Caco-2 (cell line): ENCODE measurements around the gene CAMKMT. TPM values are rescaled to one million over a fixed set of nuclear protein-coding genes. Genes with fewer than 3 reads are reported as not detected.

Source experiments
- BruUV-seq: library from RNA; stranded (reverse); fragments of 400-500 nt; replicated peaks from 2 replicates; lab custom pipeline; 2021; lab: Mats Ljungman, UMichigan
- CTCF ChIA-PET: fragments of 300-600 bp; sonication (Branson Sonifier 250); formaldehyde crosslinking; loops from one replicate; lab custom pipeline; 2022; ENCODE audit warnings: antibody characterized with exemption; lab: Charles Lee
- POLR2A ChIA-PET: fragments of 300-600 bp; sonication (Branson Sonifier 250); formaldehyde crosslinking; loops from one replicate; lab custom pipeline; 2022; ENCODE audit warnings: antibody characterized with exemption; lab: Charles Lee
- DNase-seq, 2 experiments: peaks; one replicate each; pipeline versions ENCODE4 v3.0.0 to v3.0.0-alpha.2; 2020 to 2022
- H3K27me3 ChIP-seq: replicated peaks from 2 replicates; pipeline ENCODE4 v1.6.0; 2011; ENCODE audit warnings: low read length; ENCODE audit not compliant: control insufficient read depth, insufficient read depth
- H3K36me3 ChIP-seq: 2 replicates; pipeline ENCODE4 v1.5.1; 2011; ENCODE audit warnings: low read length; ENCODE audit not compliant: control insufficient read depth, insufficient read depth
- H3K4me1 ChIP-seq: fragments of 250-450 bp; sonication (Bioruptor Pico); 2 replicates; pipeline ENCODE4 v1.5.1; 2020; ENCODE audit warnings: mild to moderate bottlenecking
- H3K4me3 ChIP-seq: 2 replicates; pipeline ENCODE4 v1.5.1; 2011; ENCODE audit warnings: low read depth, mild to moderate bottlenecking, control low read depth, low read length
- H3K9me3 ChIP-seq: fragments of 250-450 bp; sonication (Bioruptor Pico); 2 replicates; pipeline ENCODE4 v1.5.1; 2020; ENCODE audit warnings: mild to moderate bottlenecking, moderate library complexity
- H3K27ac Mint-ChIP-seq: one replicate; pipeline ENCODE4 v1.8.0; 2022; ENCODE audit warnings: mixed read lengths; ENCODE audit not compliant: unreplicated experiment
- H3K27me3 Mint-ChIP-seq: one replicate; pipeline ENCODE4 v1.8.0; 2022; ENCODE audit warnings: mixed read lengths; ENCODE audit not compliant: insufficient read depth, unreplicated experiment
- H3K36me3 Mint-ChIP-seq: one replicate; pipeline ENCODE4 v1.8.0; 2022; ENCODE audit warnings: mild to moderate bottlenecking, mixed read lengths; ENCODE audit not compliant: insufficient read depth, unreplicated experiment
- H3K4me1 Mint-ChIP-seq: one replicate; pipeline ENCODE4 v1.8.0; 2022; ENCODE audit warnings: low read depth, mixed read lengths; ENCODE audit not compliant: unreplicated experiment
- H3K4me3 Mint-ChIP-seq: one replicate; pipeline ENCODE4 v1.8.0; 2022; ENCODE audit warnings: mild to moderate bottlenecking, moderate library complexity, mixed read lengths; ENCODE audit not compliant: unreplicated experiment
- H3K9me3 Mint-ChIP-seq: one replicate; pipeline ENCODE4 v1.8.0; 2022; ENCODE audit warnings: mixed read lengths; ENCODE audit not compliant: unreplicated experiment
- CTCF ChIP-seq, 2 experiments: fragments of 200-600 bp in 1 of 2; IDR thresholded peaks; 1 replicate in 1 of 2; 2 replicates in 1 of 2; pipeline versions ENCODE4 v1.5.1 to v1.8.0; 2011 to 2022; ENCODE audit warnings: antibody characterized with exemption in 1 of 2, control low read depth in 1 of 2, inconsistent platforms in 1 of 2, low read depth in 1 of 2, low read length in 1 of 2, mild to moderate bottlenecking in 1 of 2, moderate library complexity in 1 of 2; ENCODE audit not compliant: insufficient read depth in 1 of 2, severe bottlenecking in 1 of 2, unreplicated experiment in 1 of 2
- intact Hi-C: fragments of 100-400 bp; cut with micrococcal nuclease; formaldehyde crosslinking; loops from one replicate; pipeline ENCODE4 v1.10.0; 2022; ENCODE audit not compliant: unreplicated experiment
- total RNA-seq: library from RNA; stranded (reverse); gene quantifications from 2 replicates; pipeline ENCODE4 v1.2.3, GENCODE V29; 2022

Gene CAMKMT
- total RNA-seq, 1 experiment from 2014 or later: 25.2 TPM

- intact Hi-C loops: no loop called here
- no peaks in the 10 kb centered on the region for H3K27me3 Mint-ChIP-seq
- no peaks in the 10 kb centered on the region for H3K36me3 Mint-ChIP-seq
- no peaks in the 10 kb centered on the region for H3K9me3 ChIP-seq
- no peak overlapping the region for H3K27ac Mint-ChIP-seq
- ChIA-PET POLR2A (no interaction called here), CTCF (no interaction called here)
- no peaks in the 10 kb centered on the region for H3K4me1 ChIP-seq
- no peak for DNase-seq
- H3K36me3 ChIP-seq: no peaks in the 10 kb centered on the region
- H3K27me3 ChIP-seq: no peaks in the 10 kb centered on the region
- peaks cover 13% of the 10 kb centered on the region for H3K4me1 Mint-ChIP-seq
- H3K4me3 Mint-ChIP-seq: no peak overlapping the region
- no peak overlapping the region for H3K4me3 ChIP-seq
- no TSS peak for BruUV-seq
- no peaks in the 10 kb centered on the region for H3K9me3 Mint-ChIP-seq
- TF ChIP-seq CTCF (IDR thresholded peaks at IDR 0.05; ENCODE audit: insufficient read depth in 1 of 2, low read depth in 1 of 2, low read length in 1 of 2, severe bottlenecking in 1 of 2, unreplicated experiment in 1 of 2): no peak
These were observed 326.1 kb downstream of the CAMKMT start for GRCh38 chr2:44687686-44688455.

GRCh38 chr2:44688456-44689124 lies 326.8 kb downstream of the CAMKMT start:
- TF ChIP-seq CTCF (IDR thresholded peaks at IDR 0.05; ENCODE audit: insufficient read depth in 1 of 2, low read depth in 1 of 2, low read length in 1 of 2, severe bottlenecking in 1 of 2, unreplicated experiment in 1 of 2): no peak
- ChIA-PET POLR2A (no interaction called here), CTCF (no interaction called here)
- Mint-ChIP-seq H3K4me1 (peaks cover 13% of the 10 kb centered on the region), H3K27ac (no peak overlapping the region), H3K9me3 (no peaks in the 10 kb centered on the region), H3K27me3 (no peaks in the 10 kb centered on the region), H3K4me3 (no peak overlapping the region), H3K36me3 (no peaks in the 10 kb centered on the region)
- no peak for DNase-seq
- Histone ChIP-seq H3K9me3 (no peaks in the 10 kb centered on the region), H3K36me3 (no peaks in the 10 kb centered on the region), H3K4me3 (no peak overlapping the region), H3K4me1 (no peaks in the 10 kb centered on the region), H3K27me3 (no peaks in the 10 kb centered on the region)
- intact Hi-C loops: no loop called here
- no TSS peak for BruUV-seq

DNA sequence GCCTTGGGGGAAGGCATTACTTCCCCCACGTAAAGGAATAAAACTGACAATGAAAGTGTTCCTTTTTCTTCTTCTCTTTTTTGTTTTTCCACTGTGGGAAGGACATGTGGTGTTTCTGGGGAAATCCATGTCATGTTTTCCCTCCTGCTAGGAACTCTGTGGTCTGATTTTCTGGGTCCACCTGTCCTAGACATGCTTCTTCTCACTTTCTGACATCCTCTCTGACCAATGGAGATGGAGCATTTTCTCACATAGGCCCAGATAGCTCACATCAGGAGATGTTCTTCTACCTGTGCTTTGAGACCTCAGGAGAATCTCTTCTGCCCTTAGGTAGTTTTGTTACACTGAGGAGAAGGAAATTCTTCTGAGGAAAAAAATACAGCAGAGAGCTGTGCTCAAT lies 327.8 kb downstream of the CAMKMT start:
- H3K27me3 ChIP-seq: no peaks in the 10 kb centered on the region
- H3K4me3 ChIP-seq: no peak overlapping the region
- no peak for DNase-seq
- H3K27ac Mint-ChIP-seq: no peak overlapping the region
- H3K4me3 Mint-ChIP-seq: no peak overlapping the region
- peaks cover 5% of the 10 kb centered on the region for H3K4me1 Mint-ChIP-seq
- H3K36me3 ChIP-seq: no peaks in the 10 kb centered on the region
- no TSS peak for BruUV-seq
- no peaks in the 10 kb centered on the region for H3K36me3 Mint-ChIP-seq
- TF ChIP-seq CTCF (IDR thresholded peaks at IDR 0.05; ENCODE audit: insufficient read depth in 1 of 2, low read depth in 1 of 2, low read length in 1 of 2, severe bottlenecking in 1 of 2, unreplicated experiment in 1 of 2): no peak
- no peaks in the 10 kb centered on the region for H3K4me1 ChIP-seq
- no peaks in the 10 kb centered on the region for H3K27me3 Mint-ChIP-seq
- POLR2A ChIA-PET: no interaction called here
- H3K9me3 Mint-ChIP-seq: no peaks in the 10 kb centered on the region
- intact Hi-C loops: no loop called here
- no peaks in the 10 kb centered on the region for H3K9me3 ChIP-seq
- CTCF ChIA-PET: interaction anchor here (0.6 kb wide), 1 partner anchor 1898 kb away, joined by 6 read pairs; no protein-coding TSS in a partner anchor
